ENCODE measurements around the gene SLC6A7.

- no peak for TF ChIP-seq POLR2A (IDR thresholded peaks at IDR 0.05)
- TF ChIP-seq CTCF (IDR thresholded peaks at IDR 0.05): peak in 1 of 6 experiments; percentile 15
Measured at GRCh38 chr5:150163547-150164059, 26.3 kb upstream of the SLC6A7 start.
